Measurements from ENCODE around the gene LAMTOR3. TPM values are rescaled to one million over a fixed set of nuclear protein-coding genes. Genes with fewer than 3 reads are reported as not detected.

The LAMTOR3 gene, protein sequence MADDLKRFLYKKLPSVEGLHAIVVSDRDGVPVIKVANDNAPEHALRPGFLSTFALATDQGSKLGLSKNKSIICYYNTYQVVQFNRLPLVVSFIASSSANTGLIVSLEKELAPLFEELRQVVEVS
- total RNA-seq (10 to 100 TPM; 36.5 to 52.4 (median 43.7) TPM), polyA plus RNA-seq (10 to 100 TPM; 47.7 to 53.4 TPM)
- long read RNA-seq, donor 1, full-length matches to known transcripts, result 77 of 82 reads
- long read RNA-seq, donor 1, partial matches to known transcripts, result 0 of 82 reads
- long read RNA-seq, donor 1, other reads (novel, unspliced or antisense), result 5 of 82 reads
- long read RNA-seq, donor 2, full-length matches to known transcripts, result 72 of 72 reads
- long read RNA-seq, donor 2, partial matches to known transcripts, result 0 of 72 reads
- long read RNA-seq, donor 2, other reads (novel, unspliced or antisense), result 0 of 72 reads
- long read RNA-seq, donor 3, full-length matches to known transcripts, result 60 of 62 reads
- long read RNA-seq, donor 3, partial matches to known transcripts, result 0 of 62 reads
- long read RNA-seq, donor 3, other reads (novel, unspliced or antisense), result 2 of 62 reads

DNA sequence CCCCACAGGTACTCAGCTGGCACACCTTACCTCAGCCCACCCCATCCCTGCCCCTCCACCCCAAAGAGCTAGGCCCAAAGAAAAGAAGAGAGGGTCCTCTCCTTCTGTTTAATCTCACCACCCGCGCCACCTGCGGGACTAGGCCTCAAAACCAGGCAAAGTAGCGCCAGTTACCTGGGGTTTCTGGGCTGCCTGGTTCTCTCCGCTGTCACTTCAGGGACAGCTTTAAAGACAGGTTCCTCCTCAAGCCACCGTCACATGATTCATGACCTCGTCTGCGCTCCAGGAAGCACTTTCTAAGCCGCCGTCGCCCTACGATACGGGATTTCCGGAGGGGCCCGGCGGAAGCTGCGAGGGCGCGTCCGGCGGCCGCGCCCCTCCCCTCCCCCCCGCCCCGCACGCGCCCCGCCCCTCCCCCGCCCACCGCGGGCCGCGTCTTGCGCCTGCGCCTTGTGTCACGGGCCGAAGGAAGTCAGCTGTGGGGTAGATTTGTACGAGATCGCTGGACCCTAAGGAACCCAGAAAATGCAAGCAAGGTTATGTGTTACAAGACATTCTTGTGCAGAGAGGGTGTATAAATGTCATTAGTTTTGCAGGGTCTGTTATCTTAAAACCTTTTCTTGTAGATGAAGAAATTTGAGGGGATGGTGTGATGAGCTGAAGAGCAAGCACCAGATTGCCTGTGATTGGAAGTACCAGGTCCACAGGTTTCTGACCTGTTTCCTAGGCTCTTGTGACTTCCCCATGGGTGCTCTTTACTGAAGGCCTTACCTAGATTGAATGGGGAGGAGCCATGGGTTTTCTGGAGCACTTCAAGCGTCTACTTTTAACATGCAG lies at the start of gene LAMTOR3:
Gene LAMTOR3, minus strand, starts transcription at position 267 of the 837 bp plus-strand sequence. CDS start 464 bp downstream, outside the sequence.
- H3K4me1 ChIP-seq (ENCODE audit: insufficient read depth), result peaks cover 8% of the 10 kb centered on the region
- H3K4me3 ChIP-seq, result peak within 1 kb of the TSS; percentile 71

DNA sequence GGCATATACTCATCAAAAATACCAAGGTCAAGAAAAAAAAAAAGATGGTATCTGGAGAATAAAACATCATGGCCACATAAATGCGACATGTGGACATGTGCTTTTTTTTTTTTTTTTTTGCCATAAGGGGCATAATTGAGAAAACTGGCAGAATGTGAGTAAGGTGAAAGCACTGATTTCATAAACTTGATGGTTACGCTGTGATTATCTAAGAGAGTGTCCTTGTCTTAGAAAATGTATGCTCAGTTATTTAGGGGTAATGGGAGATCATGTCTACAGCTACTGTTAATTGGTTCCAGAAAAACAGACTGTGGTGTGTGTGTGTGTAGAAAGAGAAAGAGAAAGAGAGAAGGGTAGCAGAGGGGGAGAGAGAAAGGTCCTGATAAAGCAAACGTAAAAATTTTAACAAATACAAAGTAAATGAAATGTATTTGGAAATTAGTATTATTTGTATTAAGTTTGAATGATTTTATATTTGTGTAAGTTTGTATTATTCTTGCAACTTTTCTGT lies 44.1 kb upstream of the LAMTOR3 start:
- Histone ChIP-seq H3K4me3 (no peak overlapping the region), H3K36me3 (no peaks in the 10 kb centered on the region), H3K9me3 (no peaks in the 10 kb centered on the region), H3K27me3 (no peaks in the 10 kb centered on the region), H3K4me1 (ENCODE audit: insufficient read depth) (no peaks in the 10 kb centered on the region), H3K27ac (no peak overlapping the region)
- WGBS, 3 donors, result 92 to 94% (median 93%) methylated on average over 3 of the region's 3 CpGs
- TF ChIP-seq EP300 (IDR thresholded peaks at IDR 0.05) (no peak), POLR2A (IDR thresholded peaks at IDR 0.05) (no peak)
- TF ChIP-seq, protein P1, sequence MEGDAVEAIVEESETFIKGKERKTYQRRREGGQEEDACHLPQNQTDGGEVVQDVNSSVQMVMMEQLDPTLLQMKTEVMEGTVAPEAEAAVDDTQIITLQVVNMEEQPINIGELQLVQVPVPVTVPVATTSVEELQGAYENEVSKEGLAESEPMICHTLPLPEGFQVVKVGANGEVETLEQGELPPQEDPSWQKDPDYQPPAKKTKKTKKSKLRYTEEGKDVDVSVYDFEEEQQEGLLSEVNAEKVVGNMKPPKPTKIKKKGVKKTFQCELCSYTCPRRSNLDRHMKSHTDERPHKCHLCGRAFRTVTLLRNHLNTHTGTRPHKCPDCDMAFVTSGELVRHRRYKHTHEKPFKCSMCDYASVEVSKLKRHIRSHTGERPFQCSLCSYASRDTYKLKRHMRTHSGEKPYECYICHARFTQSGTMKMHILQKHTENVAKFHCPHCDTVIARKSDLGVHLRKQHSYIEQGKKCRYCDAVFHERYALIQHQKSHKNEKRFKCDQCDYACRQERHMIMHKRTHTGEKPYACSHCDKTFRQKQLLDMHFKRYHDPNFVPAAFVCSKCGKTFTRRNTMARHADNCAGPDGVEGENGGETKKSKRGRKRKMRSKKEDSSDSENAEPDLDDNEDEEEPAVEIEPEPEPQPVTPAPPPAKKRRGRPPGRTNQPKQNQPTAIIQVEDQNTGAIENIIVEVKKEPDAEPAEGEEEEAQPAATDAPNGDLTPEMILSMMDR (IDR thresholded peaks at IDR 0.05), result no peak
- DNase-seq, result no peak
- intact Hi-C loops (cut with DNase I), result no loop called here

More for the DNA sequence above, at the start of gene LAMTOR3:
- no peaks in the 10 kb centered on the region for H3K27me3 ChIP-seq
- H3K36me3 ChIP-seq, result no peaks in the 10 kb centered on the region
- H3K9me3 ChIP-seq, result no peaks in the 10 kb centered on the region
- H3K27ac ChIP-seq, result peak within 1 kb of the TSS in 1 of 2 donors; percentile 78
- 2 to 7% (median 4%) methylated on average over 18 to 40 of the region's 40 CpGs for WGBS, 3 donors
- TF ChIP-seq, protein P1 (IDR thresholded peaks at IDR 0.05), result no peak
- TF ChIP-seq EP300 (IDR thresholded peaks at IDR 0.05) (no peak), POLR2A (IDR thresholded peaks at IDR 0.05) (peak; percentile 37)
- DNase-seq, result peak; percentile 87 to 92 (median 89)
- intact Hi-C loops (cut with DNase I), result loop anchor here in 3 of 4 donors (5.0 to 10.0 kb wide), 2 partner anchors 330 to 332 kb away; partner anchors contain the start of gene TRMT10A (in 3 of the 3)

DNA sequence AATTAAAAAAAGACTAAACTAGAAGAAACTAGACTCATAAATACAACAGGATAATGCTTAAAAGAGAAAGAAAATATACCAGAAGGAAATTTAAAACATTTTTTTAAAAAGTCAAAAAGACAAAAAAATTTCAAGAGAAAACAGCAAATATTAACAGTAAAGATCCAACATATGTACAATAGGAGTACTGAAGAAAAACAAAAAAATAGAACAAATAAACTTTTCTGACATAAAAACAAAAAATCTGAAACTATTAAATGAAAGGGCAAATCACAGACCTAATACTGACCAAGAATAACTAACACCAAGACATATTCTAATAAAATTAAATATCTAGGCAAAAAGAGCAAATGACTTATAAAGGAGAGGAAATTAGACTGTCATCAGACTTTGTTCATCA lies 40.7 kb upstream of the LAMTOR3 start:
- Histone ChIP-seq H3K36me3 (no peaks in the 10 kb centered on the region), H3K27me3 (no peaks in the 10 kb centered on the region), H3K4me3 (no peak overlapping the region), H3K9me3 (no peaks in the 10 kb centered on the region), H3K4me1 (ENCODE audit: insufficient read depth) (no peaks in the 10 kb centered on the region), H3K27ac (no peak overlapping the region)
- DNase-seq, result no peak
- TF ChIP-seq, protein P1 (IDR thresholded peaks at IDR 0.05), result no peak
- TF ChIP-seq EP300 (IDR thresholded peaks at IDR 0.05) (no peak), POLR2A (IDR thresholded peaks at IDR 0.05) (no peak)
- intact Hi-C loops (cut with DNase I), result no loop called here

DNA sequence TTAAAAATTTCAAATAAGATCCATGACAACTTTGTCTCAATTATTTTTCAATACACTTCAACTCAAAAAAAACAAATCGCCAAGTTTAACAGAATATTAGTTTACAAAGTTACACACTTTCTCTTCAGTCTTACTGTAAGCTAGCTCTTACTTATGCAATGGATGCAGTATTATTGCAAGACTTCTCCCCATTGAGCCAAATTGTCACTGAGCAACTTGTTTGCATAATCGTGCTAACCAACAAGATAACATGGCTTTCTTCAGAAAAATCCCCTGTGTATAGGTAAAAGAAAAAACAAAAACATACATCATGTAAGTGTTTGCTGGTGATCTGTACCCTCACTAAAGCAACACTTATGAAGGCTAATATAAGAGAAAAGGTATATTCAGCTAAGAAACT lies 33.3 kb upstream of the LAMTOR3 start:
- H3K9me3 ChIP-seq, result no peaks in the 10 kb centered on the region
- H3K4me1 ChIP-seq (ENCODE audit: insufficient read depth), result no peaks in the 10 kb centered on the region
- H3K4me3 ChIP-seq, result no peak overlapping the region
- H3K27me3 ChIP-seq, result no peaks in the 10 kb centered on the region
- TF ChIP-seq, protein P1 (IDR thresholded peaks at IDR 0.05), result no peak
- no peaks in the 10 kb centered on the region for H3K36me3 ChIP-seq
- intact Hi-C loops (cut with DNase I), result no loop called here
- 82 to 94% (median 88%) methylated on average over 2 of the region's 2 CpGs for WGBS, 3 donors
- no peak overlapping the region for H3K27ac ChIP-seq
- no peak for DNase-seq
